ENCODE measurements around the gene FAM193B. TPM values are rescaled to one million over a fixed set of nuclear protein-coding genes. Genes with fewer than 3 reads are reported as not detected.

The FAM193B gene
- total and polyA plus RNA-seq, 2 of the 13 experiments (the other 11 are each of a cell fraction or from before 2014, with no cell fraction given) = 21.2 to 40.9 TPM

- H4K20me1 ChIP-seq (ENCODE audit: insufficient read depth, low read length) = no peaks in the 10 kb centered on the region
- 83% methylated on average over 17 of the region's 17 CpGs for WGBS (ENCODE audit: low lambda C conversion rate)
- CTCF ChIA-PET (ENCODE audit: low intra/inter-chr PET ratio, low total read pairs) = no interaction called here
- DNase-seq (ENCODE audit: low spot score) (no peak), ATAC-seq (no peak), FAIRE-seq (no peak)
- H3K9ac ChIP-seq (ENCODE audit: insufficient read depth, low read depth, low read length) = no peak overlapping the region
- no TSS peak for BruUV-seq (replicated peaks)
- H3K4me1 ChIP-seq (ENCODE audit: insufficient read depth, low read length) = peaks cover 13% of the 10 kb centered on the region
- peaks cover under 1 to 5% of the 10 kb centered on the region in 2 experiments; a peak in 1 of 5 replicates for H3K27me3 ChIP-seq (ENCODE audit: control insufficient read depth in 1 of 2, insufficient read depth in 2 of 2, low read length in 2 of 2)
- POLR2A ChIA-PET = no interaction called here
- H3K27ac ChIP-seq (ENCODE audit: extremely low read length, insufficient read depth, low read length) = no peak overlapping the region
- H3K79me2 ChIP-seq (ENCODE audit: insufficient read depth, low read length) = no peaks in the 10 kb centered on the region
- H3K4me3 ChIP-seq (replicated peaks in 1 of 3; ENCODE audit: insufficient read depth in 1 of 3, low read depth in 2 of 3, low read length in 3 of 3) = no peak overlapping the region
- in situ Hi-C loops (cut with HindIII; ENCODE audit: extremely low pct_ligation_motif_present, low pct_unique_long_range_greater_than_20kb) (no loop called here), intact Hi-C loops (cut with micrococcal nuclease; ENCODE audit: unreplicated experiment) (no loop called here)
- H3K9me3 ChIP-seq (ENCODE audit: low read length) = no peaks in the 10 kb centered on the region
- no peak overlapping the region for H3K4me2 ChIP-seq (ENCODE audit: low read depth, low read length)
- H3K36me3 ChIP-seq (replicated peaks in 1 of 2; ENCODE audit: control insufficient read depth in 1 of 2, insufficient read depth in 2 of 2, low read length in 2 of 2) = peaks cover 10 to 26% of the 10 kb centered on the region in 2 experiments; a peak in 4 of 5 replicates
- no peak overlapping the region for H2AFZ ChIP-seq (ENCODE audit: low read length)
- TF ChIP-seq SMARCE1 (IDR thresholded peaks at IDR 0.05; ENCODE audit: borderline replicate concordance) (no peak), ZBTB46 (CRISPR knock-in tag; IDR thresholded peaks at IDR 0.05; ENCODE audit: borderline replicate concordance) (no peak), ZNF660 (CRISPR knock-in tag; IDR thresholded peaks at IDR 0.05; ENCODE audit: borderline replicate concordance, low read depth) (no peak), SALL2 (CRISPR knock-in tag; IDR thresholded peaks at IDR 0.05) (no peak), ATF3 (CRISPR knock-in tag; IDR thresholded peaks at IDR 0.05) (no peak), RARG (CRISPR knock-in tag; IDR thresholded peaks at IDR 0.05; ENCODE audit: low read depth) (no peak), KDM5B (CRISPR knock-in tag; IDR thresholded peaks at IDR 0.05; ENCODE audit: borderline replicate concordance) (no peak), ZNF605 (CRISPR knock-in tag; IDR thresholded peaks at IDR 0.05) (no peak), ZBTB20 (CRISPR knock-in tag; IDR thresholded peaks at IDR 0.05; ENCODE audit: borderline replicate concordance, low read depth) (no peak), DBP (CRISPR knock-in tag; IDR thresholded peaks at IDR 0.05; ENCODE audit: not compliant biosample characterization) (no peak), CBX1 (IDR thresholded peaks at IDR 0.05; ENCODE audit: low read depth) (no peak), JDP2 (CRISPR knock-in tag; IDR thresholded peaks at IDR 0.05; ENCODE audit: borderline replicate concordance) (no peak)
- TF ChIP-seq, protein P1, sequence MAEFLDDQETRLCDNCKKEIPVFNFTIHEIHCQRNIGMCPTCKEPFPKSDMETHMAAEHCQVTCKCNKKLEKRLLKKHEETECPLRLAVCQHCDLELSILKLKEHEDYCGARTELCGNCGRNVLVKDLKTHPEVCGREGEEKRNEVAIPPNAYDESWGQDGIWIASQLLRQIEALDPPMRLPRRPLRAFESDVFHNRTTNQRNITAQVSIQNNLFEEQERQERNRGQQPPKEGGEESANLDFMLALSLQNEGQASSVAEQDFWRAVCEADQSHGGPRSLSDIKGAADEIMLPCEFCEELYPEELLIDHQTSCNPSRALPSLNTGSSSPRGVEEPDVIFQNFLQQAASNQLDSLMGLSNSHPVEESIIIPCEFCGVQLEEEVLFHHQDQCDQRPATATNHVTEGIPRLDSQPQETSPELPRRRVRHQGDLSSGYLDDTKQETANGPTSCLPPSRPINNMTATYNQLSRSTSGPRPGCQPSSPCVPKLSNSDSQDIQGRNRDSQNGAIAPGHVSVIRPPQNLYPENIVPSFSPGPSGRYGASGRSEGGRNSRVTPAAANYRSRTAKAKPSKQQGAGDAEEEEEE (CRISPR knock-in tag; IDR thresholded peaks at IDR 0.05; ENCODE audit: borderline replicate concordance) = no peak
- TF ChIP-seq, protein P2, sequence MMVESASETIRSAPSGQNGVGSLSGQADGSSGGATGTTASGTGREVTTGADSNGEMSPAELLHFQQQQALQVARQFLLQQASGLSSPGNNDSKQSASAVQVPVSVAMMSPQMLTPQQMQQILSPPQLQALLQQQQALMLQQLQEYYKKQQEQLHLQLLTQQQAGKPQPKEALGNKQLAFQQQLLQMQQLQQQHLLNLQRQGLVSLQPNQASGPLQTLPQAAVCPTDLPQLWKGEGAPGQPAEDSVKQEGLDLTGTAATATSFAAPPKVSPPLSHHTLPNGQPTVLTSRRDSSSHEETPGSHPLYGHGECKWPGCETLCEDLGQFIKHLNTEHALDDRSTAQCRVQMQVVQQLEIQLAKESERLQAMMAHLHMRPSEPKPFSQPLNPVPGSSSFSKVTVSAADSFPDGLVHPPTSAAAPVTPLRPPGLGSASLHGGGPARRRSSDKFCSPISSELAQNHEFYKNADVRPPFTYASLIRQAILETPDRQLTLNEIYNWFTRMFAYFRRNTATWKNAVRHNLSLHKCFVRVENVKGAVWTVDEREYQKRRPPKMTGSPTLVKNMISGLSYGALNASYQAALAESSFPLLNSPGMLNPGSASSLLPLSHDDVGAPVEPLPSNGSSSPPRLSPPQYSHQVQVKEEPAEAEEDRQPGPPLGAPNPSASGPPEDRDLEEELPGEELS (CRISPR knock-in tag; IDR thresholded peaks at IDR 0.05) = no peak
- TF ChIP-seq, protein P3, sequence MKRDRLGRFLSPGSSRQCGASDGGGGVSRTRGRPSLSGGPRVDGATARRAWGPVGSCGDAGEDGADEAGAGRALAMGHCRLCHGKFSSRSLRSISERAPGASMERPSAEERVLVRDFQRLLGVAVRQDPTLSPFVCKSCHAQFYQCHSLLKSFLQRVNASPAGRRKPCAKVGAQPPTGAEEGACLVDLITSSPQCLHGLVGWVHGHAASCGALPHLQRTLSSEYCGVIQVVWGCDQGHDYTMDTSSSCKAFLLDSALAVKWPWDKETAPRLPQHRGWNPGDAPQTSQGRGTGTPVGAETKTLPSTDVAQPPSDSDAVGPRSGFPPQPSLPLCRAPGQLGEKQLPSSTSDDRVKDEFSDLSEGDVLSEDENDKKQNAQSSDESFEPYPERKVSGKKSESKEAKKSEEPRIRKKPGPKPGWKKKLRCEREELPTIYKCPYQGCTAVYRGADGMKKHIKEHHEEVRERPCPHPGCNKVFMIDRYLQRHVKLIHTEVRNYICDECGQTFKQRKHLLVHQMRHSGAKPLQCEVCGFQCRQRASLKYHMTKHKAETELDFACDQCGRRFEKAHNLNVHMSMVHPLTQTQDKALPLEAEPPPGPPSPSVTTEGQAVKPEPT (CRISPR knock-in tag; IDR thresholded peaks at IDR 0.05; ENCODE audit: low read depth) = no peak
Observed at GRCh38 chr5:177507596-177508220, 46.7 kb downstream of the FAM193B start.
